ENCODE data around the gene MSI2.

GRCh38 chr17:57657211-57657610, 400.9 kb downstream of the MSI2 start:
- TF ChIP-seq CSDC2 (CRISPR knock-in tag; IDR thresholded peaks at IDR 0.05) (no peak), GLIS3 (CRISPR knock-in tag; IDR thresholded peaks at IDR 0.05) (no peak), SNAI2 (CRISPR knock-in tag; IDR thresholded peaks at IDR 0.05) (no peak), PATZ1 (CRISPR knock-in tag; IDR thresholded peaks at IDR 0.05; ENCODE audit: borderline replicate concordance) (no peak), TCF4 (CRISPR knock-in tag; IDR thresholded peaks at IDR 0.05; ENCODE audit: borderline replicate concordance) (no peak), OSR1 (CRISPR knock-in tag; IDR thresholded peaks at IDR 0.05) (no peak), ZFP30 (CRISPR knock-in tag; IDR thresholded peaks at IDR 0.05) (no peak), RARB (CRISPR knock-in tag; IDR thresholded peaks at IDR 0.05) (no peak), PPARA (CRISPR knock-in tag; IDR thresholded peaks at IDR 0.05; ENCODE audit: borderline replicate concordance) (no peak), CREB5 (CRISPR knock-in tag; IDR thresholded peaks at IDR 0.05; ENCODE audit: low read depth) (no peak), CSRNP3 (CRISPR knock-in tag; IDR thresholded peaks at IDR 0.05) (no peak), ZFP3 (CRISPR knock-in tag; IDR thresholded peaks at IDR 0.05) (no peak), ESRRG (CRISPR knock-in tag; IDR thresholded peaks at IDR 0.05) (no peak), ZNF70 (CRISPR knock-in tag; IDR thresholded peaks at IDR 0.05) (no peak)
